K562 (cell line): ENCODE results near the gene CPED1. TPM values are rescaled to one million over a fixed set of nuclear protein-coding genes. Genes with fewer than 3 reads are reported as not detected.

ENCODE experiments used
- BRD4 ChIP-seq: fragments of 200-600 bp; sonication (generic); IDR thresholded peaks from 2 replicates; pipeline ENCODE4 v1.6.1; 2017; ENCODE audit warnings: inconsistent platforms
- CBFA2T3 ChIP-seq: fragments of 450-650 bp; IDR thresholded peaks from 2 replicates; pipeline ENCODE4 v1.6.1; 2017
- CBX5 ChIP-seq: IDR thresholded peaks from 2 replicates; pipeline ENCODE4 v1.6.1; 2014; ENCODE audit warnings: low read depth, borderline replicate concordance
- DMBX1 ChIP-seq: fragments of 250-450 bp; sonication (Bioruptor Pico); IDR thresholded peaks from 2 replicates; pipeline ENCODE4 v1.8.0; 2022; ENCODE audit warnings: inconsistent platforms, mild to moderate bottlenecking, moderate library complexity, borderline replicate concordance
- ETS1 ChIP-seq: conservative IDR thresholded peaks from 2 replicates; pipeline ENCODE4 v1.6.1; 2011; ENCODE audit warnings: low read depth, mild to moderate bottlenecking, low read length; ENCODE audit not compliant: control insufficient read depth
- HNRNPK ChIP-seq: fragments of 200-400 bp; formaldehyde crosslinking; IDR thresholded peaks from one replicate; pipeline ENCODE4 v1.6.1; 2018; ENCODE audit warnings: mild to moderate bottlenecking, low read depth, low read length; ENCODE audit not compliant: poor library complexity, severe bottlenecking
- IRF2 ChIP-seq: sonication (generic); formaldehyde crosslinking; IDR thresholded peaks from 2 replicates; pipeline ENCODE4 v1.8.1; 2022; ENCODE audit warnings: mild to moderate bottlenecking, missing genetic modification reagents
- KAT8 ChIP-seq: fragments of 450-650 bp; IDR thresholded peaks from 2 replicates; pipeline ENCODE4 v1.6.1; 2016; ENCODE audit warnings: low read depth, mild to moderate bottlenecking
- MIER1 ChIP-seq: fragments of 450-650 bp; IDR thresholded peaks from 2 replicates; pipeline ENCODE4 v1.6.1; 2016; ENCODE audit warnings: antibody characterized with exemption, mild to moderate bottlenecking, low read depth
- NRF1 ChIP-seq, 2 experiments: fragments of 450-650 bp; IDR thresholded peaks in 1 of 2; conservative IDR thresholded peaks in 1 of 2; 2 replicates each; pipeline ENCODE4 v1.6.1; 2014; ENCODE audit warnings: mild to moderate bottlenecking in 2 of 2
- RAD21 ChIP-seq, 2 experiments: fragments of 250-450 bp in 1 of 2; fragments of 450-650 bp in 1 of 2; sonication (Bioruptor Pico) in 1 of 2; formaldehyde crosslinking in 1 of 2; IDR thresholded peaks in 1 of 2; conservative IDR thresholded peaks in 1 of 2; 2 replicates each; pipeline versions ENCODE4 v1.4.0 to v1.8.0; 2020 to 2022; ENCODE audit warnings: mild to moderate bottlenecking in 2 of 2, moderate library complexity in 1 of 2
- RCOR1 ChIP-seq, 2 experiments: IDR thresholded peaks; 2 replicates each; pipeline ENCODE4 v1.6.1; 2012; ENCODE audit warnings: low read depth in 2 of 2, low read length in 2 of 2, borderline replicate concordance in 1 of 2, improper control_type of control experiment in 1 of 2
- SUPT5H ChIP-seq: fragments of 450-650 bp; IDR thresholded peaks from 2 replicates; pipeline ENCODE4 v1.6.1; 2016
- TGIF2 ChIP-seq: sonication (generic); formaldehyde crosslinking; IDR thresholded peaks from 2 replicates; pipeline ENCODE4 v1.8.1; 2022; ENCODE audit warnings: mild to moderate bottlenecking, missing genetic modification reagents, moderate library complexity
- ZKSCAN1 ChIP-seq: fragments of 150-350 bp; IDR thresholded peaks from 2 replicates; pipeline ENCODE4 v1.6.1; 2016; ENCODE audit warnings: low read depth, low read length
- ZKSCAN8 ChIP-seq: fragments of 200-800 bp; sonication (Bioruptor generic); IDR thresholded peaks from 2 replicates; pipeline ENCODE4 v1.6.1; 2016; ENCODE audit warnings: missing genetic modification characterization, missing compliant biosample characterization
- ZNF134 ChIP-seq: fragments of 250-450 bp; sonication (Bioruptor Pico); conservative IDR thresholded peaks from 2 replicates; pipeline ENCODE4 v1.4.0; 2020
- ZNF311 ChIP-seq: fragments of 250-450 bp; sonication (Bioruptor Pico); IDR thresholded peaks from 2 replicates; pipeline ENCODE4 v1.4.0; 2020; ENCODE audit warnings: mild to moderate bottlenecking, moderate library complexity
- ZNF398 ChIP-seq: fragments of 250-450 bp; sonication (Bioruptor Pico); IDR thresholded peaks from 2 replicates; pipeline ENCODE4 v1.8.0; 2021; ENCODE audit warnings: moderate library complexity, mild to moderate bottlenecking, inconsistent platforms
- ZNF740 ChIP-seq, 3 experiments: fragments of 200-800 bp in 1 of 3; sonication (Bioruptor generic) in 1 of 3; sonication (generic) in 1 of 3; formaldehyde crosslinking in 1 of 3; IDR thresholded peaks; 2 replicates each; pipeline versions ENCODE4 v1.6.1 to v1.8.0; 2016 to 2022; ENCODE audit warnings: mild to moderate bottlenecking in 2 of 3, missing compliant biosample characterization in 2 of 3, missing genetic modification characterization in 2 of 3, missing genetic modification reagents in 1 of 3
- polyA plus RNA-seq, 8 experiments: library from polyadenylated mRNA; depleted of rRNA in 4 of 8; stranded (reverse) in 5 of 8; unstranded in 3 of 8; fragments of >200 nt; fragmentation: Nextera tagmentation in 2 of 8; fragmentation: Illumina TruSeq in 1 of 8; extraction: Ambion mirVana in 2 of 8; extraction: Trizol in 1 of 8; gene quantifications; 2 replicates each; pipeline versions ENCODE4 v1.2.1 to v1.2.3, GENCODE V29; 2011 to 2014; ENCODE audit warnings: inconsistent platforms in 1 of 8, missing spikeins in 1 of 8
- total RNA-seq, 7 experiments: library from RNA; depleted of rRNA in 6 of 7; stranded (reverse); fragments of >200 nt in 6 of 7; fragmentation: Illumina TruSeq in 2 of 7; extraction: Trizol in 2 of 7; gene quantifications; 2 replicates each; pipeline versions ENCODE4 v1.2.1 to v1.2.3, GENCODE V29; 2011 to 2021; ENCODE audit warnings: low replicate concordance in 1 of 7
- TF ChIP-seq, protein P1 (sequence below): sonication (generic); formaldehyde crosslinking; IDR thresholded peaks from 2 replicates; pipeline ENCODE4 v1.8.0; 2022; ENCODE audit warnings: missing genetic modification reagents, mild to moderate bottlenecking, moderate library complexity, borderline replicate concordance
- TF ChIP-seq, protein P2 (sequence below): fragments of 250-450 bp; sonication (Bioruptor Pico); IDR thresholded peaks from 2 replicates; pipeline ENCODE4 v1.9.0; 2021; ENCODE audit warnings: mild to moderate bottlenecking

The CPED1 gene
- total and polyA plus RNA-seq, 9 of the 15 experiments (the other 6 are each of a cell fraction or from before 2014, with no cell fraction given) = 195 to 393 (median 290) TPM

GRCh38 chr7:121138262-121138933, 149.9 kb downstream of the CPED1 start (continued):
- TF ChIP-seq ZNF398 (CRISPR knock-in tag) (no peak), BRD4 (no peak), MIER1 (no peak), KAT8 (no peak), SUPT5H (no peak), ZNF740 (CRISPR knock-in tag; IDR thresholded peaks at IDR 0.05) (no peak), ZNF740 (tag; IDR thresholded peaks at IDR 0.05) (no peak), DMBX1 (CRISPR knock-in tag) (peak; percentile 92), ZNF134 (CRISPR knock-in tag) (no peak), ZKSCAN1 (no peak), ETS1 (no peak), CBX5 (no peak), RAD21 (CRISPR knock-in tag; conservative IDR thresholded peaks at IDR 0.05 in 1 of 2, IDR thresholded peaks at IDR 0.05 in 1 of 2) (no peak), NRF1 (conservative IDR thresholded peaks at IDR 0.05 in 1 of 2, IDR thresholded peaks at IDR 0.05 in 1 of 2) (no peak), CBFA2T3 (no peak), ZKSCAN8 (CRISPR knock-in tag) (peak; percentile 68; the same call in 1 of the 2 replicates), ZNF311 (CRISPR knock-in tag) (peak; percentile 58; the same call in 1 of the 2 replicates), TGIF2 (no peak), IRF2 (CRISPR knock-in tag) (no peak), RCOR1 (IDR thresholded peaks at IDR 0.05; ENCODE audit: borderline replicate concordance in 1 of 2, low read depth in 2 of 2, low read length in 2 of 2) (peak in 1 of 2 experiments; percentile 92; a peak in 2 of 4 replicates), HNRNPK (no peak)
- TF ChIP-seq, protein P1, sequence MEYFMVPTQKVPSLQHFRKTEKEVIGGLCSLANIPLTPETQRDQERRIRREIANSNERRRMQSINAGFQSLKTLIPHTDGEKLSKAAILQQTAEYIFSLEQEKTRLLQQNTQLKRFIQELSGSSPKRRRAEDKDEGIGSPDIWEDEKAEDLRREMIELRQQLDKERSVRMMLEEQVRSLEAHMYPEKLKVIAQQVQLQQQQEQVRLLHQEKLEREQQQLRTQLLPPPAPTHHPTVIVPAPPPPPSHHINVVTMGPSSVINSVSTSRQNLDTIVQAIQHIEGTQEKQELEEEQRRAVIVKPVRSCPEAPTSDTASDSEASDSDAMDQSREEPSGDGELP = no peak
- TF ChIP-seq, protein P2, sequence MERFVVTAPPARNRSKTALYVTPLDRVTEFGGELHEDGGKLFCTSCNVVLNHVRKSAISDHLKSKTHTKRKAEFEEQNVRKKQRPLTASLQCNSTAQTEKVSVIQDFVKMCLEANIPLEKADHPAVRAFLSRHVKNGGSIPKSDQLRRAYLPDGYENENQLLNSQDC = no peak
